Erythroblast (primary cell): ENCODE results near the gene MTOR.

Source experiments
- GATA1 ChIP-seq: IDR thresholded peaks from 2 replicates; pipeline ENCODE4 v1.6.1; 2011; ENCODE audit warnings: low read depth, mild to moderate bottlenecking, control low read depth, low read length, moderate library complexity
- POLR2A ChIP-seq: IDR thresholded peaks from 2 replicates; pipeline ENCODE4 v1.6.1; 2011; ENCODE audit warnings: mild to moderate bottlenecking, low read length

DNA sequence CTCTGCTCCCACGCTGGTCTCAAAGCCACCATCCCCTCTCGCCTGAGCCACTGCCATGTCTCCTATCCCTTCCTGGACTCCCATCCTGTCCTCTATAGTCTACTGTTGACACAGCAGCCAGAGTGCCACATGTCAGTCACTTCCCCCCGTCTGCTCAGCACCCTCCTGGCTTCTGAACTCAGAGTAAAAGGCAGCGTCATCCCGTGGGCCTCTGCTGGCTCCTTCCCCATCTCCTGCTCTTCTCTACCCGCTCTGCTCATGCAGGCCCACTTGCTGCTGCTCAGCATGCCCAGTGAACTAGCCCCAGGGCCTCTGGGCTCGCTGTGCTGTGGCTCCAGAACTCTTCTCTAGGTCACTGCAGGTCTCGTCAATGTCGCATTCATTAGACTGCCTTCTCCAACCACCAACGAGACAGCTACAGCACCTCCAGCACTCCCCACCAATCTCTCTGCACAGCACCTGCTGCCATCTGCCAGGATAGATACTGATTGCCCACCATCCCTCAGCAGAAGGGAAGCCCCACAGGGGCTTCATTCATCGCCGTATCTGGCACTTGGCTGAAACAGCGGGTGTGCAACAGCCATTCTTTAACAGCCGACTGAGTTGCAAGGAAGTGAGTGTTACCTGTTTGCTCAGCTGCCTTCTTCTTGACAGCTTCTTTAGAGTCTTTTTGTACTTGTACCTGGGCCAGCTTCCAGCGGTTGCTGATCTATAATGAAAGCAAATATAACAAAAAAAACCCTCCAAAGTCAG lies 190.7 kb downstream of the MTOR start:
- TF ChIP-seq POLR2A: no peak
- TF ChIP-seq GATA1: no peak
